ENCODE measurements around the gene INSRR.

DNA sequence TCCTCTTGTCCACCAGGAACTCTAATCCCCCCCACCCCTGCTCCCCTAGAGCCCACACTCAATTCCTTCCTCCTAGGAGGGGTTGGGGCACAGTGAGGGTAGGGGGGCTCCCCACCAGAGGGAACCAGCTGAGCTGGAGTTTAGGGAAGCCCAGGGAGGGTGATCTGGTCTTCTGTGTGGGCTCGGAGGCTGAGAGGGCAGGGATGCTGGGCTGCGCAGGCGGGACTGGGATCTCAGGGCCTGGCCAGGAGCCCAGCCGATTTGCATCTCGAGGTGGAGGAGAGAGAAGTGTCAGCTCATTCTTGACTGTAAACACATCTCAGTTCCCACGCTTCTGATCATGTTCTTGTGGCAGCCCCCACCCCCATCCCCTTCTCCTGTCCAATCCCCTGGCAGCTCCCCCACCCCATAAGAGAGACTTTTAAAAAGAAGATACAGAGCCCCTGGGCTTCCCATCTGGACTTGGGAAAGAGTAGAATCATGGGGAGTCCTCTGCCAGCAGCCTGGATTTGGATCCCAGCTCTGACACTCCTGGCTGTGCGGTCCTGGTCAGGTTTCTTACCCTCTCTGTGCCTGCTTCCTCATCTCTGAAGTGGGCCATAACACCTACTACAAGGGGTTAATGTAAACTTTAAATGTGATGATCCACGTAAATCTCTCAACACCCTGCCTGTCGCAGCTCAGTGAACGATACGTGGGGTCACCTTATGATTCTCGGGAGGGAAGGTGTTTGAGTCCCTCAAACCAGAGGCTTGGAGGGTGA lies 41.2 kb upstream of the INSRR start:
- TF ChIP-seq, protein P1, sequence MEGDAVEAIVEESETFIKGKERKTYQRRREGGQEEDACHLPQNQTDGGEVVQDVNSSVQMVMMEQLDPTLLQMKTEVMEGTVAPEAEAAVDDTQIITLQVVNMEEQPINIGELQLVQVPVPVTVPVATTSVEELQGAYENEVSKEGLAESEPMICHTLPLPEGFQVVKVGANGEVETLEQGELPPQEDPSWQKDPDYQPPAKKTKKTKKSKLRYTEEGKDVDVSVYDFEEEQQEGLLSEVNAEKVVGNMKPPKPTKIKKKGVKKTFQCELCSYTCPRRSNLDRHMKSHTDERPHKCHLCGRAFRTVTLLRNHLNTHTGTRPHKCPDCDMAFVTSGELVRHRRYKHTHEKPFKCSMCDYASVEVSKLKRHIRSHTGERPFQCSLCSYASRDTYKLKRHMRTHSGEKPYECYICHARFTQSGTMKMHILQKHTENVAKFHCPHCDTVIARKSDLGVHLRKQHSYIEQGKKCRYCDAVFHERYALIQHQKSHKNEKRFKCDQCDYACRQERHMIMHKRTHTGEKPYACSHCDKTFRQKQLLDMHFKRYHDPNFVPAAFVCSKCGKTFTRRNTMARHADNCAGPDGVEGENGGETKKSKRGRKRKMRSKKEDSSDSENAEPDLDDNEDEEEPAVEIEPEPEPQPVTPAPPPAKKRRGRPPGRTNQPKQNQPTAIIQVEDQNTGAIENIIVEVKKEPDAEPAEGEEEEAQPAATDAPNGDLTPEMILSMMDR (IDR thresholded peaks at IDR 0.05): no peak
- TF ChIP-seq EP300 (IDR thresholded peaks at IDR 0.05) (no peak), POLR2A (IDR thresholded peaks at IDR 0.05) (no peak), POLR2AphosphoS5 (IDR thresholded peaks at IDR 0.05) (no peak)

Data from gastroesophageal sphincter (tissue), 3 donors.